ENCODE results near the gene ZNF358. TPM values are rescaled to one million over a fixed set of nuclear protein-coding genes. Genes with fewer than 3 reads are reported as not detected.

ZNF358 gene
- total RNA-seq, 2 donors from 2014 or later: 44.5 to 88.9 TPM

GRCh38 chr19:7489609-7490044, 26.3 kb upstream of the ZNF358 start:
- H3K9me3 ChIP-seq: no peaks in the 10 kb centered on the region
- ATAC-seq (ENCODE audit: insufficient number of reproducible peaks, low FRiP score, low read depth) (no peak), DNase-seq (ENCODE audit: low spot score) (no peak)
- peak overlapping the region; percentile 86 for H3K4me3 ChIP-seq
- H3K4me1 ChIP-seq (ENCODE audit: control insufficient read depth in 1 of 2, low read depth in 2 of 2): peaks cover 0 to 22% of the 10 kb centered on the region in 2 donors
- no peak for TF ChIP-seq CTCF (IDR thresholded peaks at IDR 0.05)
- H3K27me3 ChIP-seq (replicated peaks; ENCODE audit: insufficient read depth): no peaks in the 10 kb centered on the region
- no peak overlapping the region for H3K27ac ChIP-seq
- H3K36me3 ChIP-seq: no peaks in the 10 kb centered on the region

- no peak for TF ChIP-seq CTCF (IDR thresholded peaks at IDR 0.05)
- ATAC-seq (ENCODE audit: insufficient number of reproducible peaks, low FRiP score, low read depth) (no peak), DNase-seq (ENCODE audit: low spot score) (no peak)
- Histone ChIP-seq H3K9me3 (no peaks in the 10 kb centered on the region), H3K4me1 (ENCODE audit: control insufficient read depth in 1 of 2, low read depth in 2 of 2) (peaks cover 0 to 25% of the 10 kb centered on the region in 2 donors), H3K4me3 (no peak overlapping the region), H3K36me3 (no peaks in the 10 kb centered on the region), H3K27ac (no peak overlapping the region), H3K27me3 (replicated peaks; ENCODE audit: insufficient read depth) (no peaks in the 10 kb centered on the region)
Measured at GRCh38 chr19:7492142-7492541, 23.8 kb upstream of the ZNF358 start.

- TF ChIP-seq CTCF (IDR thresholded peaks at IDR 0.05): no peak
- H3K4me3 ChIP-seq: no peak overlapping the region
Measured at GRCh38 chr19:7492558-7492957, 23.3 kb upstream of the ZNF358 start.

GRCh38 chr19:7494416-7495098, 21.3 kb upstream of the ZNF358 start:
- no peak for ATAC-seq (ENCODE audit: insufficient number of reproducible peaks, low FRiP score, low read depth)
- H3K27ac ChIP-seq: peak overlapping the region; percentile 50 to 72
- no peak for DNase-seq (ENCODE audit: low spot score)
- TF ChIP-seq CTCF (IDR thresholded peaks at IDR 0.05): peak; percentile 31
- no peak overlapping the region for H3K4me3 ChIP-seq
- H3K9me3 ChIP-seq: no peaks in the 10 kb centered on the region
- H3K4me1 ChIP-seq (ENCODE audit: control insufficient read depth in 1 of 2, low read depth in 2 of 2): peaks cover 0 to 14% of the 10 kb centered on the region in 2 donors
- H3K36me3 ChIP-seq: no peaks in the 10 kb centered on the region
- H3K27me3 ChIP-seq (replicated peaks; ENCODE audit: insufficient read depth): no peaks in the 10 kb centered on the region

More at GRCh38 chr19:7492558-7492957, 23.3 kb upstream of the ZNF358 start:
- DNase-seq (ENCODE audit: low spot score) (no peak), ATAC-seq (ENCODE audit: insufficient number of reproducible peaks, low FRiP score, low read depth) (no peak)
- no peaks in the 10 kb centered on the region for H3K27me3 ChIP-seq (replicated peaks; ENCODE audit: insufficient read depth)
- no peaks in the 10 kb centered on the region for H3K36me3 ChIP-seq
- peaks cover 0 to 25% of the 10 kb centered on the region in 2 donors for H3K4me1 ChIP-seq (ENCODE audit: control insufficient read depth in 1 of 2, low read depth in 2 of 2)
- no peak overlapping the region for H3K27ac ChIP-seq
- H3K9me3 ChIP-seq: no peaks in the 10 kb centered on the region

GRCh38 chr19:7497292-7497691, 18.6 kb upstream of the ZNF358 start:
- H3K36me3 ChIP-seq: no peaks in the 10 kb centered on the region
- H3K9me3 ChIP-seq: no peaks in the 10 kb centered on the region
- H3K4me3 ChIP-seq: no peak overlapping the region
- no peak for DNase-seq (ENCODE audit: low spot score)
- ATAC-seq (ENCODE audit: insufficient number of reproducible peaks, low FRiP score, low read depth): no peak
- peaks cover 7 to 18% of the 10 kb centered on the region in 2 donors for H3K4me1 ChIP-seq (ENCODE audit: control insufficient read depth in 1 of 2, low read depth in 2 of 2)
- no peak for TF ChIP-seq CTCF (IDR thresholded peaks at IDR 0.05)
- no peaks in the 10 kb centered on the region for H3K27me3 ChIP-seq (replicated peaks; ENCODE audit: insufficient read depth)
- H3K27ac ChIP-seq: no peak overlapping the region
